OCI-LY7 (cell line): ENCODE measurements around the gene WASHC4.

Experiments used
- EZH2phosphoT487 ChIP-seq: fragments of 200-600 bp; sonication (generic); IDR thresholded peaks from 2 replicates; pipeline ENCODE4 v1.6.1; 2018; ENCODE audit warnings: low read depth, borderline replicate concordance, mild to moderate bottlenecking, mixed run types, antibody characterized with exemption, low read length, moderate library complexity, mixed read lengths
- TF ChIP-seq, protein P1 (sequence below): fragments of 200-600 bp; sonication (generic); conservative IDR thresholded peaks from 2 replicates; pipeline ENCODE4 v1.5.1; 2014; ENCODE audit warnings: mild to moderate bottlenecking, antibody characterized with exemption, low read length, moderate library complexity, mixed read lengths

DNA sequence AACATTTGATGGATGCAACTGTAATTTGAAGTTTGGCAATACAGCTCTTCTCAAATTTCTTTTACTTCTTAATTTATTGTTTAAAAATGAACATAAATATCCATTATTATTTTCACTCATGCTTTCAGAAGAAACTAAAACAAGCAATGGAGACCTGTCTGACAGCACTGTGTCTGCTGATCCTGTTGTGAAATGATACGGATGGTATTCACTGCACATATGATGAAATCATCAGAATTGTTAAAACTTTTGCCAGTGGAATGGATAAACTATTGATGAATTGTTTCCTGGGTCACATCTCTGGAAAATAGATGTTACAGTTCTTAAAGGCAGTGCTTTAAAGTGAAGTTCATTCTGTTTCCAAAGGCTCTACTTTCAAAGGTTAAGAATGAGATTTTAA lies 59.2 kb downstream of the WASHC4 start:
- TF ChIP-seq, protein P1, sequence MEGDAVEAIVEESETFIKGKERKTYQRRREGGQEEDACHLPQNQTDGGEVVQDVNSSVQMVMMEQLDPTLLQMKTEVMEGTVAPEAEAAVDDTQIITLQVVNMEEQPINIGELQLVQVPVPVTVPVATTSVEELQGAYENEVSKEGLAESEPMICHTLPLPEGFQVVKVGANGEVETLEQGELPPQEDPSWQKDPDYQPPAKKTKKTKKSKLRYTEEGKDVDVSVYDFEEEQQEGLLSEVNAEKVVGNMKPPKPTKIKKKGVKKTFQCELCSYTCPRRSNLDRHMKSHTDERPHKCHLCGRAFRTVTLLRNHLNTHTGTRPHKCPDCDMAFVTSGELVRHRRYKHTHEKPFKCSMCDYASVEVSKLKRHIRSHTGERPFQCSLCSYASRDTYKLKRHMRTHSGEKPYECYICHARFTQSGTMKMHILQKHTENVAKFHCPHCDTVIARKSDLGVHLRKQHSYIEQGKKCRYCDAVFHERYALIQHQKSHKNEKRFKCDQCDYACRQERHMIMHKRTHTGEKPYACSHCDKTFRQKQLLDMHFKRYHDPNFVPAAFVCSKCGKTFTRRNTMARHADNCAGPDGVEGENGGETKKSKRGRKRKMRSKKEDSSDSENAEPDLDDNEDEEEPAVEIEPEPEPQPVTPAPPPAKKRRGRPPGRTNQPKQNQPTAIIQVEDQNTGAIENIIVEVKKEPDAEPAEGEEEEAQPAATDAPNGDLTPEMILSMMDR, result no peak
- TF ChIP-seq EZH2phosphoT487, result no peak
